PC-3 (cell line): ENCODE results near the gene PALM2AKAP2. TPM values are rescaled to one million over a fixed set of nuclear protein-coding genes. Genes with fewer than 3 reads are reported as not detected.
A peak's percentile ranks its signal among the peaks of the same experiment; 100 is the strongest.

ENCODE experiments used
- ATAC-seq: fragments of 200-7000 bp; cut with Tn5 transposase; 2 replicates; pipeline ENCODE4 v1.9.1; 2020; ENCODE audit warnings: mild to moderate bottlenecking, moderate library complexity
- BruUV-seq: library from RNA; stranded (reverse); fragments of 400-500 nt; replicated peaks from 2 replicates; lab custom pipeline; 2021; lab: Mats Ljungman, UMichigan
- CTCF ChIA-PET: fragments of 300-600 bp; sonication (Branson Sonifier 250); formaldehyde crosslinking; loops from one replicate; lab custom pipeline; 2022; ENCODE audit warnings: antibody characterized with exemption; lab: Charles Lee
- POLR2A ChIA-PET: fragments of 300-600 bp; sonication (Branson Sonifier 250); formaldehyde crosslinking; loops from one replicate; lab custom pipeline; 2022; ENCODE audit warnings: antibody characterized with exemption; ENCODE audit not compliant: unreplicated experiment; lab: Charles Lee
- DNase-seq: peaks from one replicate; pipeline ENCODE4 v3.0.0-alpha.2; 2015
- H2AFZ ChIP-seq: fragments of 300-600 bp; sonication (generic); 2 replicates; pipeline ENCODE4 v1.6.0; 2016; ENCODE audit warnings: antibody characterized with exemption, low read length
- H3F3A ChIP-seq: fragments of 300-600 bp; sonication (generic); one replicate; pipeline ENCODE4 v1.6.0; 2017; ENCODE audit warnings: antibody characterized with exemption, low read length, control low read depth, mild to moderate bottlenecking; ENCODE audit not compliant: unreplicated experiment
- H3K27ac ChIP-seq: fragments of 300-600 bp; sonication (generic); 2 replicates; pipeline ENCODE4 v1.5.1; 2016; ENCODE audit warnings: mild to moderate bottlenecking, low read length
- H3K27me3 ChIP-seq: fragments of 300-600 bp; sonication (generic); 2 replicates; pipeline ENCODE4 v1.6.1; 2016; ENCODE audit warnings: low read length, mixed read lengths
- H3K36me3 ChIP-seq: fragments of 300-600 bp; sonication (generic); 2 replicates; pipeline ENCODE4 v1.6.1; 2016; ENCODE audit warnings: low read depth, mixed run types, low read length, mixed read lengths
- H3K4me1 ChIP-seq: fragments of 300-600 bp; sonication (generic); 2 replicates; pipeline ENCODE4 v1.5.1; 2016; ENCODE audit warnings: low read length; ENCODE audit not compliant: insufficient read depth
- H3K4me2 ChIP-seq: fragments of 300-600 bp; sonication (generic); 2 replicates; pipeline ENCODE4 v1.6.0; 2016; ENCODE audit warnings: low read length
- H3K4me3 ChIP-seq: fragments of 300-600 bp; sonication (generic); 2 replicates; pipeline ENCODE4 v1.5.1; 2016; ENCODE audit warnings: mild to moderate bottlenecking, low read length, mixed read lengths
- H3K79me2 ChIP-seq: fragments of 300-600 bp; sonication (generic); 2 replicates; pipeline ENCODE4 v1.6.1; 2017; ENCODE audit warnings: low read length, mixed read lengths
- H3K9ac ChIP-seq: fragments of 300-600 bp; sonication (generic); 2 replicates; pipeline ENCODE4 v1.6.0; 2016; ENCODE audit warnings: mild to moderate bottlenecking, low read length
- H3K9me2 ChIP-seq: fragments of 300-600 bp; sonication (generic); replicated peaks from 2 replicates; pipeline ENCODE4 v1.6.1; 2016; ENCODE audit warnings: mixed run types, low read length, mixed read lengths
- H3K9me3 ChIP-seq: fragments of 300-600 bp; sonication (generic); 2 replicates; pipeline ENCODE4 v1.6.1; 2016; ENCODE audit warnings: low read length, mixed read lengths
- H4K20me1 ChIP-seq: fragments of 300-600 bp; sonication (generic); 2 replicates; pipeline ENCODE4 v1.6.1; 2016; ENCODE audit warnings: low read length, mixed read lengths
- EZH2 ChIP-seq: fragments of 300-600 bp; sonication (generic); IDR thresholded peaks from one replicate; pipeline ENCODE4 v1.6.1; 2017; ENCODE audit warnings: antibody characterized with exemption, mild to moderate bottlenecking, low read length; ENCODE audit not compliant: unreplicated experiment
- EZH2phosphoT487 ChIP-seq: fragments of 300-600 bp; sonication (generic); IDR thresholded peaks from 2 replicates; pipeline ENCODE4 v1.6.1; 2018; ENCODE audit warnings: mild to moderate bottlenecking, antibody characterized with exemption, low read length, borderline replicate concordance
- intact Hi-C: fragments of 100-400 bp; cut with micrococcal nuclease; formaldehyde crosslinking; loops from 2 replicates; pipeline ENCODE4 v1.9.0; 2023
- total RNA-seq: library from RNA; depleted of rRNA; stranded (reverse); fragments of >200 nt; gene quantifications from 2 replicates; pipeline ENCODE4 v1.2.3, GENCODE V29; 2014
- TF ChIP-seq, protein P1 (sequence below): fragments of 300-600 bp; sonication (generic); conservative IDR thresholded peaks from 2 replicates; pipeline ENCODE4 v1.5.1; 2017; ENCODE audit warnings: antibody characterized with exemption, low read depth, mild to moderate bottlenecking, low read length

Gene PALM2AKAP2
- total RNA-seq, 1 experiment from 2014 or later, result 0.22 TPM

GRCh38 chr9:109745335-109746283 is 34.4 kb upstream of the PALM2AKAP2 start:
- ATAC-seq (peak; percentile 91), DNase-seq (peak; percentile 40)
- H3K4me1 ChIP-seq, result peaks cover 6% of the 10 kb centered on the region
- peak overlapping the region; percentile 48; the same call in 1 of the 2 replicates for H2AFZ ChIP-seq
- no peaks in the 10 kb centered on the region for H3K27me3 ChIP-seq
- no peaks in the 10 kb centered on the region for H3K36me3 ChIP-seq
- ChIA-PET CTCF (no interaction called here), POLR2A (no interaction called here)
- no peaks in the 10 kb centered on the region for H3F3A ChIP-seq
- H4K20me1 ChIP-seq, result no peaks in the 10 kb centered on the region
- no peaks in the 10 kb centered on the region for H3K79me2 ChIP-seq
- no peaks in the 10 kb centered on the region for H3K9me2 ChIP-seq
- H3K4me3 ChIP-seq, result no peak overlapping the region
- H3K9ac ChIP-seq, result no peak overlapping the region
- peak overlapping the region; percentile 39 for H3K4me2 ChIP-seq
- BruUV-seq, result no TSS peak
- intact Hi-C loops, result no loop called here
- no peak overlapping the region for H3K27ac ChIP-seq
- H3K9me3 ChIP-seq, result no peaks in the 10 kb centered on the region
- no peak for TF ChIP-seq EZH2
- no peak for TF ChIP-seq EZH2phosphoT487
- TF ChIP-seq, protein P1, sequence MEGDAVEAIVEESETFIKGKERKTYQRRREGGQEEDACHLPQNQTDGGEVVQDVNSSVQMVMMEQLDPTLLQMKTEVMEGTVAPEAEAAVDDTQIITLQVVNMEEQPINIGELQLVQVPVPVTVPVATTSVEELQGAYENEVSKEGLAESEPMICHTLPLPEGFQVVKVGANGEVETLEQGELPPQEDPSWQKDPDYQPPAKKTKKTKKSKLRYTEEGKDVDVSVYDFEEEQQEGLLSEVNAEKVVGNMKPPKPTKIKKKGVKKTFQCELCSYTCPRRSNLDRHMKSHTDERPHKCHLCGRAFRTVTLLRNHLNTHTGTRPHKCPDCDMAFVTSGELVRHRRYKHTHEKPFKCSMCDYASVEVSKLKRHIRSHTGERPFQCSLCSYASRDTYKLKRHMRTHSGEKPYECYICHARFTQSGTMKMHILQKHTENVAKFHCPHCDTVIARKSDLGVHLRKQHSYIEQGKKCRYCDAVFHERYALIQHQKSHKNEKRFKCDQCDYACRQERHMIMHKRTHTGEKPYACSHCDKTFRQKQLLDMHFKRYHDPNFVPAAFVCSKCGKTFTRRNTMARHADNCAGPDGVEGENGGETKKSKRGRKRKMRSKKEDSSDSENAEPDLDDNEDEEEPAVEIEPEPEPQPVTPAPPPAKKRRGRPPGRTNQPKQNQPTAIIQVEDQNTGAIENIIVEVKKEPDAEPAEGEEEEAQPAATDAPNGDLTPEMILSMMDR, result no peak

- DNase-seq (peak; percentile 42), ATAC-seq (peak; percentile 81)
- Histone ChIP-seq H3K27me3 (no peaks in the 10 kb centered on the region), H3K9me2 (no peaks in the 10 kb centered on the region), H3K36me3 (no peaks in the 10 kb centered on the region), H3K4me1 (peaks cover 11% of the 10 kb centered on the region; the same call in 1 of the 2 replicates), H3K9me3 (no peaks in the 10 kb centered on the region), H3K4me2 (peak overlapping the region; percentile 30), H2AFZ (0 out of 2 replicates have a peak overlapping the region, but pooled peaks have one; percentile 2), H3K79me2 (no peaks in the 10 kb centered on the region), H4K20me1 (no peaks in the 10 kb centered on the region), H3K9ac (no peak overlapping the region), H3F3A (no peaks in the 10 kb centered on the region), H3K4me3 (no peak overlapping the region), H3K27ac (no peak overlapping the region)
- TF ChIP-seq, protein P1, result no peak
- TF ChIP-seq EZH2phosphoT487 (no peak), EZH2 (no peak)
- CTCF ChIA-PET, result interaction anchor here (0.6 kb wide), 1 partner anchor 67 kb away, joined by 3 read pairs; no protein-coding TSS in a partner anchor
- intact Hi-C loops, result loop anchor here (2.0 kb wide), 1 partner anchor 68 kb away; no protein-coding TSS in a partner anchor
- BruUV-seq, result no TSS peak
- POLR2A ChIA-PET, result no interaction called here
Observed at GRCh38 chr9:109751253-109751652, 28.7 kb upstream of the PALM2AKAP2 start.
